ENCODE measurements around the gene SH2D3C.

Gene SH2D3C

GRCh38 chr9:127693697-127694096, 84.8 kb downstream of the SH2D3C start:
- no peak for DNase-seq

- no peak for DNase-seq
Observed at GRCh38 chr9:127693143-127693542, 85.3 kb downstream of the SH2D3C start.

GRCh38 chr9:127692071-127692470, 86.4 kb downstream of the SH2D3C start:
- DNase-seq = no peak

GRCh38 chr9:127690735-127691134, 87.7 kb downstream of the SH2D3C start:
- no peak for DNase-seq

GRCh38 chr9:127689329-127690000, 89.0 kb downstream of the SH2D3C start:
- DNase-seq = no peak
